Astrocyte (in vitro differentiated cells and primary cell): ENCODE results near the gene PRDM11. TPM values are rescaled to one million over a fixed set of nuclear protein-coding genes. Genes with fewer than 3 reads are reported as not detected.

Experiments
- DNase-seq: peaks from one replicate; pipeline ENCODE4 v3.0.0-alpha.2; 2010; ENCODE audit warnings: low read depth
- FAIRE-seq: peaks from 2 replicates; lab custom pipeline; 2011; peaks lifted over from hg19 to GRCh38; lab: Jason Lieb, UNC
- H2AFZ ChIP-seq: 2 replicates; pipeline ENCODE4 v1.6.0; 2012; ENCODE audit warnings: low read depth, low read length, inconsistent platforms
- H3K27ac ChIP-seq: 2 replicates; pipeline ENCODE4 v1.5.1; 2011; ENCODE audit warnings: low read depth, low read length, inconsistent platforms
- H3K27me3 ChIP-seq: 2 replicates; pipeline ENCODE4 v1.6.0; 2011; ENCODE audit warnings: low read length, inconsistent platforms; ENCODE audit not compliant: insufficient read depth
- H3K36me3 ChIP-seq: 2 replicates; pipeline ENCODE4 v1.5.1; 2011; ENCODE audit warnings: low read length, inconsistent platforms; ENCODE audit not compliant: insufficient read depth
- H3K4me1 ChIP-seq: 2 replicates; pipeline ENCODE4 v1.5.1; 2011; ENCODE audit warnings: low read length, inconsistent platforms; ENCODE audit not compliant: insufficient read depth
- H3K4me2 ChIP-seq: 2 replicates; pipeline ENCODE4 v1.6.0; 2012; ENCODE audit warnings: low read length, inconsistent platforms
- H3K4me3 ChIP-seq: 2 replicates; pipeline ENCODE4 v1.5.1; 2011; ENCODE audit warnings: low read depth, mild to moderate bottlenecking, low read length, inconsistent platforms; ENCODE audit not compliant: insufficient read depth
- H3K79me2 ChIP-seq: 2 replicates; pipeline ENCODE4 v1.6.0; 2012; ENCODE audit warnings: mild to moderate bottlenecking, low read length, inconsistent platforms; ENCODE audit not compliant: insufficient read depth
- H3K9ac ChIP-seq: 2 replicates; pipeline ENCODE4 v1.6.0; 2012; ENCODE audit warnings: mild to moderate bottlenecking, low read length, inconsistent platforms
- H3K9me3 ChIP-seq: 2 replicates; pipeline ENCODE4 v1.5.1; 2012; ENCODE audit warnings: low read depth, mild to moderate bottlenecking, low read length, inconsistent platforms; ENCODE audit not compliant: insufficient read depth
- H4K20me1 ChIP-seq: 2 replicates; pipeline ENCODE4 v1.6.0; 2012; ENCODE audit warnings: low read length, inconsistent platforms; ENCODE audit not compliant: insufficient read depth
- H3K27ac Mint-ChIP-seq: one replicate; pipeline ENCODE4 v1.8.0; 2021; ENCODE audit warnings: mild to moderate bottlenecking, mixed read lengths; ENCODE audit not compliant: unreplicated experiment
- H3K27me3 Mint-ChIP-seq: one replicate; pipeline ENCODE4 v1.8.0; 2021; ENCODE audit warnings: low read depth, mixed read lengths; ENCODE audit not compliant: unreplicated experiment
- H3K36me3 Mint-ChIP-seq: one replicate; pipeline ENCODE4 v1.8.0; 2021; ENCODE audit warnings: low read depth, mixed read lengths; ENCODE audit not compliant: unreplicated experiment
- H3K4me1 Mint-ChIP-seq: one replicate; pipeline ENCODE4 v1.8.0; 2021; ENCODE audit warnings: low read depth, mixed read lengths; ENCODE audit not compliant: unreplicated experiment
- H3K4me3 Mint-ChIP-seq: one replicate; pipeline ENCODE4 v1.8.0; 2021; ENCODE audit warnings: mild to moderate bottlenecking, moderate library complexity, mixed read lengths; ENCODE audit not compliant: unreplicated experiment
- H3K9me3 Mint-ChIP-seq: one replicate; pipeline ENCODE4 v1.8.0; 2021; ENCODE audit warnings: mild to moderate bottlenecking, mixed read lengths; ENCODE audit not compliant: unreplicated experiment
- EZH2 ChIP-seq: IDR thresholded peaks from 2 replicates; pipeline ENCODE4 v1.6.1; 2012; ENCODE audit warnings: mild to moderate bottlenecking, low read length, inconsistent platforms; ENCODE audit not compliant: insufficient read depth
- total RNA-seq: library from RNA; stranded (reverse); gene quantifications from 2 replicates; pipeline ENCODE4 v1.2.1, GENCODE V29; 2021
- TF ChIP-seq, protein P1 (sequence below): IDR thresholded peaks from 2 replicates; pipeline ENCODE4 v1.5.1; 2011; ENCODE audit warnings: low read depth, mild to moderate bottlenecking, inconsistent platforms, low read length, moderate library complexity; ENCODE audit not compliant: insufficient read depth

PRDM11 gene
- total RNA-seq, 1 donor from 2014 or later, result 9.1 TPM

DNA sequence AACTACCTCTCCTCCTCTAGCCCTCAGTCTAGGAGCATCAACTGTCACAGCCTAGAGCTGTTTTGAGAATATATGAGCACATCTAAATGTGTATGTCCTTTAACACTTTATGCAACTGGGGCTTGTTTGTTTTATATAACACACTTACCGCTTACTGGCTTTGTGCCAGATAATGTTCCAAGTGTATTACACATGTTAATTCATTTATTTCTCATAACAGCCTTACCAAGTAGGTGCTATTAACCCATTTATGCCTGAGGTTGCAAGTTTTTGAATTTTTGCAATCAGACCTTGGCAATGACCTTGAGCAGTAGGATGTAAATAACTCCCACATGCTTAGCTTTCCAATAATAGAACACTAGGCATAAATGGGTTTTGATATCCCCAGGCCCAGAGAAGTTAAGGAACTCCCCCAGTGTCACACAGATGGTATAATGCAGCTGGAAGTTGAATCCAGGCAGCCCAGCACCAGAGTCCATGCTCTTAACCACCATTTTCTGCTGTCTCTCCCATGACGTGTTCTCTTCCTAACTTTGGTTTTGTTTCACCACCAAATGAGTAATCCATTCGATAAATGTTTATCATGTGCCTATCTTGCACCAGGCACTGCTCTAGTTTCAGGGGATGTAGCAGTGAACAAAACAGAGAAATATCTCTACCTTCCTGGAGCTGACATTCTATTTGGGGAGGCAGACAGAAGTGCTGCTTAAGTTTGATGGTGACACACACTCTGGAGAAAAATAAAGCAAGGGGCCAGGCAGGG is 23.1 kb downstream of the PRDM11 start:
- Histone ChIP-seq H3K4me3 (no peak overlapping the region), H3K9ac (no peak overlapping the region), H3K4me1 (peaks cover 4% of the 10 kb centered on the region), H3K36me3 (no peaks in the 10 kb centered on the region), H3K27ac (no peak overlapping the region), H3K79me2 (no peaks in the 10 kb centered on the region), H3K4me2 (no peak overlapping the region), H3K27me3 (no peaks in the 10 kb centered on the region), H4K20me1 (peaks cover 34% of the 10 kb centered on the region), H2AFZ (no peak overlapping the region), H3K9me3 (no peaks in the 10 kb centered on the region)
- Mint-ChIP-seq H3K4me1 (no peaks in the 10 kb centered on the region), H3K4me3 (no peak overlapping the region), H3K36me3 (peaks cover 3% of the 10 kb centered on the region), H3K9me3 (no peaks in the 10 kb centered on the region), H3K27ac (no peak overlapping the region), H3K27me3 (peaks cover 10% of the 10 kb centered on the region)
- TF ChIP-seq, protein P1, sequence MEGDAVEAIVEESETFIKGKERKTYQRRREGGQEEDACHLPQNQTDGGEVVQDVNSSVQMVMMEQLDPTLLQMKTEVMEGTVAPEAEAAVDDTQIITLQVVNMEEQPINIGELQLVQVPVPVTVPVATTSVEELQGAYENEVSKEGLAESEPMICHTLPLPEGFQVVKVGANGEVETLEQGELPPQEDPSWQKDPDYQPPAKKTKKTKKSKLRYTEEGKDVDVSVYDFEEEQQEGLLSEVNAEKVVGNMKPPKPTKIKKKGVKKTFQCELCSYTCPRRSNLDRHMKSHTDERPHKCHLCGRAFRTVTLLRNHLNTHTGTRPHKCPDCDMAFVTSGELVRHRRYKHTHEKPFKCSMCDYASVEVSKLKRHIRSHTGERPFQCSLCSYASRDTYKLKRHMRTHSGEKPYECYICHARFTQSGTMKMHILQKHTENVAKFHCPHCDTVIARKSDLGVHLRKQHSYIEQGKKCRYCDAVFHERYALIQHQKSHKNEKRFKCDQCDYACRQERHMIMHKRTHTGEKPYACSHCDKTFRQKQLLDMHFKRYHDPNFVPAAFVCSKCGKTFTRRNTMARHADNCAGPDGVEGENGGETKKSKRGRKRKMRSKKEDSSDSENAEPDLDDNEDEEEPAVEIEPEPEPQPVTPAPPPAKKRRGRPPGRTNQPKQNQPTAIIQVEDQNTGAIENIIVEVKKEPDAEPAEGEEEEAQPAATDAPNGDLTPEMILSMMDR, result no peak
- no peak for TF ChIP-seq EZH2
- peak; percentile 20 for DNase-seq
- FAIRE-seq, result no peak

DNA sequence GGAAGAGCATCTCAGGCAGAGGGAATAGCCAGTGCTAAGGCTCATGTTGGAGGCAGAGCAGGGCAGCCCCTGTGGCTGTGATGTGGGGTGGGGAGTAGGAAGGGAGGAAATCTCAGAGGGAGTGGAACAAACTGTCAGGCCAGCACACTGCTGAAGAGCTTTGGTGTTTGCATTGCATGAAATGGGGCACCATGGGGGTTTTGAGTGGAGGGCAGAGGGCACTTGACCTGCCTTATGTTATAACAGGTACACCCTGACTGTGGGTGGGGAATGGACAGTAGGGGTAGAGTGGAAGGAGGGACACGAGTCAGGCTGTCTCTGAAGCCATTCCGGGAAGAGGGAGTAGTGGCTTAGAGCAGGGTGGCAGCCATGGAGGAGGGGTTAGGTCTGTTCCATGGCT is 24.0 kb downstream of the PRDM11 start:
- Mint-ChIP-seq H3K9me3 (no peaks in the 10 kb centered on the region), H3K36me3 (peaks cover 3% of the 10 kb centered on the region), H3K27ac (no peak overlapping the region), H3K27me3 (peaks cover 10% of the 10 kb centered on the region), H3K4me1 (no peaks in the 10 kb centered on the region), H3K4me3 (no peak overlapping the region)
- no peaks in the 10 kb centered on the region for H3K36me3 ChIP-seq
- no peak overlapping the region for H3K4me2 ChIP-seq
- FAIRE-seq, result no peak
- H4K20me1 ChIP-seq, result peaks cover 24% of the 10 kb centered on the region
- no peak overlapping the region for H3K4me3 ChIP-seq
- DNase-seq, result no peak
- H3K79me2 ChIP-seq, result no peaks in the 10 kb centered on the region
- no peak overlapping the region for H3K27ac ChIP-seq
- H3K4me1 ChIP-seq, result no peaks in the 10 kb centered on the region
- TF ChIP-seq, protein P1, result no peak
- no peaks in the 10 kb centered on the region for H3K9me3 ChIP-seq
- H2AFZ ChIP-seq, result no peak overlapping the region
- H3K9ac ChIP-seq, result no peak overlapping the region
- H3K27me3 ChIP-seq, result no peaks in the 10 kb centered on the region

DNA sequence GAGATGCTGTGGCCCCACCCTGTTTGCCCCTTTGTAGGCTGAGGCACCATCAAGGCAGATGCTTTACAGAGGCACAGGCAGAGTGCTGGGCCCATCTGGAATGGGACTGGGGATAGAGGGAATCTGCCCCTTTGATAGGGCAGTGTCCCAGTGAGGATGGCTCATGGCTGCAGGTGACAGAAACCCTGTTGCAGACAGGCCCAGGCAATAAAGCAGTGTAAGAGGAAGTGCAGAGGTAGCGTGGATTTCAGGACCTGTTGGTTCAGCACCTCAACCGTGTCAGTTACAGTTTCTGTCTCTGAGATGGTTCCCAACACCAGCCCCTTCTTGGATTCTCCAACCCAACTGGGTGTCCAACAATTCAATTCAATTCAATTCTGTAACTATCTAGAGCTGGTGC is 25.1 kb downstream of the PRDM11 start:
- H3K27ac ChIP-seq, result no peak overlapping the region
- FAIRE-seq, result no peak
- peaks cover 7% of the 10 kb centered on the region for H3K27me3 Mint-ChIP-seq
- H3K79me2 ChIP-seq, result no peaks in the 10 kb centered on the region
- DNase-seq, result no peak
- H3K9me3 ChIP-seq, result no peaks in the 10 kb centered on the region
- no peaks in the 10 kb centered on the region for H3K4me1 Mint-ChIP-seq
- H4K20me1 ChIP-seq, result peaks cover 13% of the 10 kb centered on the region
- H3K9me3 Mint-ChIP-seq, result no peaks in the 10 kb centered on the region
- H3K27me3 ChIP-seq, result no peaks in the 10 kb centered on the region
- no peak overlapping the region for H3K9ac ChIP-seq
- no peak overlapping the region for H3K4me3 Mint-ChIP-seq
- H3K4me2 ChIP-seq, result no peak overlapping the region
- TF ChIP-seq, protein P1, result no peak
- TF ChIP-seq EZH2, result no peak
- H3K4me3 ChIP-seq, result no peak overlapping the region
- H3K27ac Mint-ChIP-seq, result no peak overlapping the region
- H3K4me1 ChIP-seq, result no peaks in the 10 kb centered on the region
- no peaks in the 10 kb centered on the region for H3K36me3 ChIP-seq
- peaks cover 1% of the 10 kb centered on the region for H3K36me3 Mint-ChIP-seq
- no peak overlapping the region for H2AFZ ChIP-seq
